NAMALWA (cell line): ENCODE measurements around the gene SUN1.

Experiments used
- DNase-seq: peaks from one replicate; pipeline ENCODE4 v3.0.0-alpha.2; 2015; ENCODE audit warnings: low spot score

SUN1 gene

GRCh38 chr7:891805-892204 is 59.5 kb downstream of the SUN1 start:
- no peak for DNase-seq

GRCh38 chr7:892648-893593 is 60.6 kb downstream of the SUN1 start:
- DNase-seq = no peak

- DNase-seq = no peak
Observed at GRCh38 chr7:893686-894085, 61.4 kb downstream of the SUN1 start.

GRCh38 chr7:894164-894867 is 62.0 kb downstream of the SUN1 start:
- no peak for DNase-seq

- no peak for DNase-seq
Observed at GRCh38 chr7:894927-895450, 62.7 kb downstream of the SUN1 start.

GRCh38 chr7:895451-896052 is 63.3 kb downstream of the SUN1 start:
- DNase-seq = no peak

- no peak for DNase-seq
Observed at GRCh38 chr7:896346-897075, 64.2 kb downstream of the SUN1 start.

- no peak for DNase-seq
Observed at GRCh38 chr7:897086-897485, 64.8 kb downstream of the SUN1 start.

- DNase-seq = no peak
Observed at GRCh38 chr7:897771-898376, 65.6 kb downstream of the SUN1 start.

- DNase-seq = no peak
Observed at GRCh38 chr7:898460-898854, 66.2 kb downstream of the SUN1 start.

GRCh38 chr7:898855-899681 is 66.8 kb downstream of the SUN1 start:
- DNase-seq = no peak

GRCh38 chr7:899806-900205 is 67.5 kb downstream of the SUN1 start:
- no peak for DNase-seq

GRCh38 chr7:900331-901040 is 68.2 kb downstream of the SUN1 start:
- no peak for DNase-seq

- DNase-seq = peak; percentile 41
Observed at GRCh38 chr7:901041-901387, 68.7 kb downstream of the SUN1 start.

GRCh38 chr7:901388-902154 is 69.3 kb downstream of the SUN1 start:
- DNase-seq = peak; percentile 92

- no peak for DNase-seq
Observed at GRCh38 chr7:902996-903395, 70.7 kb downstream of the SUN1 start.

- no peak for DNase-seq
Observed at GRCh38 chr7:903921-904755, 71.9 kb downstream of the SUN1 start.

GRCh38 chr7:904847-905246 is 72.6 kb downstream of the SUN1 start:
- DNase-seq = no peak
